Kidney (tissue), 14 donors: ENCODE data around the gene CUBN. TPM values are rescaled to one million over a fixed set of nuclear protein-coding genes. Genes with fewer than 3 reads are reported as not detected.

Source experiments
- DNase-seq, 5 donors: peaks; one replicate each; pipeline ENCODE4 v3.0.0-alpha.2; 2013 to 2020
- FAIRE-seq: peaks from 2 replicates; lab custom pipeline; 2012; peaks lifted over from hg19 to GRCh38; lab: Jason Lieb, UNC
- H3K27ac ChIP-seq, 2 donors: one replicate each; pipeline ENCODE4 v1.7.0; 2013; ENCODE audit warnings: low read depth in 2 of 2, low read length in 2 of 2, inconsistent platforms in 1 of 2
- H3K27me3 ChIP-seq: one replicate; pipeline ENCODE4 v1.7.1; 2013; ENCODE audit warnings: low read length, inconsistent platforms; ENCODE audit not compliant: control insufficient read depth, insufficient read depth
- H3K36me3 ChIP-seq, 3 donors: one replicate each; pipeline versions ENCODE4 v1.7.0 to v1.7.1; 2013; ENCODE audit warnings: low read length in 3 of 3, control low read depth in 1 of 3, inconsistent platforms in 1 of 3; ENCODE audit not compliant: insufficient read depth in 3 of 3, control insufficient read depth in 2 of 3
- H3K4me1 ChIP-seq, 3 donors: one replicate each; pipeline versions ENCODE4 v1.7.0 to v1.7.1; 2013; ENCODE audit warnings: low read length in 3 of 3, inconsistent platforms in 1 of 3, low read depth in 1 of 3; ENCODE audit not compliant: control insufficient read depth in 2 of 3, insufficient read depth in 2 of 3
- H3K4me3 ChIP-seq, 3 donors: one replicate each; pipeline versions ENCODE4 v1.7.0 to v1.8.1; 2013; ENCODE audit warnings: low read length in 3 of 3, control low read depth in 1 of 3, inconsistent platforms in 1 of 3
- H3K9ac ChIP-seq, 3 donors: one replicate each; pipeline versions ENCODE4 v1.7.0 to v1.7.1; 2013; ENCODE audit warnings: low read length in 3 of 3, control low read depth in 1 of 3, inconsistent platforms in 1 of 3
- H3K9me3 ChIP-seq, 3 donors: one replicate each; pipeline versions ENCODE4 v1.7.0 to v1.7.1; 2013; ENCODE audit warnings: low read length in 3 of 3, control low read depth in 1 of 3, inconsistent platforms in 1 of 3; ENCODE audit not compliant: control insufficient read depth in 2 of 3, insufficient read depth in 1 of 3
- CTCF ChIP-seq: IDR thresholded peaks from 3 replicates; pipeline ENCODE4 v1.5.1; 2012; ENCODE audit warnings: mild to moderate bottlenecking, moderate library complexity, borderline replicate concordance; ENCODE audit not compliant: insufficient read depth; ENCODE audit errors: extremely low read depth
- intact Hi-C: fragments of 100-400 bp; cut with DNase I; formaldehyde crosslinking; loops from one replicate; pipeline ENCODE4 v1.11.1; 2022
- polyA plus RNA-seq: library from polyadenylated mRNA; stranded (reverse); fragments of 350-450 nt; fragmentation: Illumina TruSeq; extraction: RNeasy Lipid Tissue Mini Kit (QIAGEN cat#74804); gene quantifications from one replicate; pipeline ENCODE4 v1.2.3, GENCODE V29; 2014; ENCODE audit warnings: low read depth, low replicate concordance; ENCODE audit not compliant: insufficient read depth
- total RNA-seq: library from RNA; stranded (reverse); fragmentation: NEBNext Ultra II Directional; extraction: Animal tissue kit (Norgen Biotek cat#: 25700); gene quantifications from one replicate; pipeline ENCODE4 v1.2.1, GENCODE V29; 2021
- donor health status: control.
- donor health status: control.
- donor health status: control.
- donor health status: control.
- donor health status: control.
- donor health status: DM: yes; HTN: yes; CAD: no.
- donor health status: Normal renal cell carcinoma (clear cell type).

Gene CUBN
- total and polyA plus RNA-seq, 2 donors from 2014 or later, result 14.8 to 31.6 TPM

GRCh38 chr10:17094844-17095243 lies 34.8 kb downstream of the CUBN start:
- H3K9me3 ChIP-seq, result no peaks in the 10 kb centered on the region
- peaks cover 0 to 2% (median 0%) of the 10 kb centered on the region in 3 donors for H3K36me3 ChIP-seq
- H3K4me3 ChIP-seq, result no peak overlapping the region
- FAIRE-seq, result peak; percentile 6
- no peak for DNase-seq
- no peaks in the 10 kb centered on the region for H3K27me3 ChIP-seq
- H3K4me1 ChIP-seq, result no peaks in the 10 kb centered on the region
- H3K27ac ChIP-seq, result no peak overlapping the region
- intact Hi-C loops, result no loop called here
- no peak overlapping the region for H3K9ac ChIP-seq
- no peak for TF ChIP-seq CTCF

- no peak overlapping the region for H3K4me3 ChIP-seq
- intact Hi-C loops, result no loop called here
- no peaks in the 10 kb centered on the region for H3K27me3 ChIP-seq
- FAIRE-seq, result no peak
- DNase-seq, result no peak
- H3K27ac ChIP-seq, result no peak overlapping the region
- H3K36me3 ChIP-seq, result peaks cover 0 to 2% (median 2%) of the 10 kb centered on the region in 3 donors
- no peak overlapping the region for H3K9ac ChIP-seq
- no peaks in the 10 kb centered on the region for H3K4me1 ChIP-seq
- TF ChIP-seq CTCF, result no peak
- no peaks in the 10 kb centered on the region for H3K9me3 ChIP-seq
Observed at GRCh38 chr10:17092986-17093803, 36.4 kb downstream of the CUBN start.

- Histone ChIP-seq H3K9me3 (no peaks in the 10 kb centered on the region), H3K27ac (no peak overlapping the region), H3K4me3 (no peak overlapping the region), H3K36me3 (peaks cover 0 to 9% (median 2%) of the 10 kb centered on the region in 3 donors), H3K4me1 (no peaks in the 10 kb centered on the region), H3K27me3 (no peaks in the 10 kb centered on the region), H3K9ac (no peak overlapping the region)
- intact Hi-C loops, result no loop called here
- DNase-seq (no peak), FAIRE-seq (no peak)
- no peak for TF ChIP-seq CTCF
Observed at GRCh38 chr10:17092216-17092944, 37.2 kb downstream of the CUBN start.
